HG03354 (cell line): Measurements from ENCODE around the gene CAPN14.

Experiments used
- ATAC-seq: cut with Tn5 transposase; IDR thresholded peaks from one replicate; pipeline ENCODE4 v1.9.1; 2021; ENCODE audit warnings: mild to moderate bottlenecking; ENCODE audit not compliant: unreplicated experiment, poor library complexity, severe bottlenecking

The CAPN14 gene

DNA sequence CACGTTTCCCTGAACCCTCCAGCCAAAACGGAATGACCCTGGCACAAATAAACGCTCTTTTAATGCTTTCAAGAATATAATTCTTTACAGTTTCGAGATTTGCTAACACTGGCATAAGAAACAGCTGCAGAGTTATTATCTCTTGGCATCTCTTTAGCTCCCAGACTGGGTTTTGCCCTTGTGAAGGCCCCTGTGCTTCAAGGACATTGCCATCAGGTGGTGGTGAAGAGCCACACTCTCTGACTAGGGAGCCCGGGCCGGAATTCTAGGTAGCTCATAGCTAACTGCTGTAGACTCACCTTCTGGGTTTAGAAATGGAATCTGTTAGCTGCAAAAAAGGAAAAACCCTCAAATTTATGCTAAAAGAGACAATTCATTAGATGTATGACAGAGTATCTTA lies 65.8 kb downstream of the CAPN14 start:
- ATAC-seq = no peak

DNA sequence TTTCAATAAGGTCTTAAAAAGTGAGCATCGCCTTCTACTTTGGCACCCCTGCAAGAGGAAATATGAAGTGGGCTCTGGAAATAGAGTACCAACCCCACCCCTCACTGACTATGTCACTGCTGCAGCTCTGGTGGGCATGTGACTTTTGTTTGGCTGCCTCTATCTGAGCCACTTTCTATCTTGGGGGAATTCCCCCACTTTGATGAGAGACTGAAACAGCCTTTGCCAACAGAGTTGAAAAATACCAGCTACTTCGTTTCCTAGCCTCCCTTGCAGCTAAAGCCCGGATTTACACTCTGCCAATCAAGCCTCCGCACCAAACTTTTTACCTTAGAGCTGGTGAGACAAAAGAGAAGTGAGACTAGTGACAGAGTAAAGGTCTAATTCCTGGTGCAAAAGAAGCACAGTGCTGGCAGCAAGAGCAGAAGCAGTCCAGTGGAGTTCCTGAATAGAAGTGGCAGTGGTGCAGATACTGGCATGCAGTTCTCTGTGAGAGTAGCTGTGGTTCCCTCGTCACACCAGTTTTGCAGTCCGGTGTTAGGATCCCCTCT lies 67.1 kb downstream of the CAPN14 start:
- no peak for ATAC-seq

DNA sequence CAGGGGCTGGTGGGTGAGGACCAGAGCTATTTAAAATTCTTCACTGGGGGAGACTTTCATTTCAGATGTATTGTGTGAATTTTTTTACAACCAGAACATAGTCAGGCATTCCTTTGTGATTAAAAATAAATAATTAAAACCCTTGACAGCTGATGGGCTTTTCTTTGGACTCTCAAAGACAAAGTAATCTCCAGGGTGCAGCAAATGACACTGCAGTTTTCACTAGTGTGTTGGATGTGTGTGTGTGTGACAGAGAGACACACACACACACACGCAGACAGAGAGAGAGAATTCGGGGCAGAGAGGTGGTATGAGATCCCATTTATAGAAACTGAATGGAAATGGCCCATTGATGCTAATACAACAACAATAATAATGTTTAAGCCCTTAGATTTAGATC lies 68.8 kb downstream of the CAPN14 start:
- no peak for ATAC-seq

DNA sequence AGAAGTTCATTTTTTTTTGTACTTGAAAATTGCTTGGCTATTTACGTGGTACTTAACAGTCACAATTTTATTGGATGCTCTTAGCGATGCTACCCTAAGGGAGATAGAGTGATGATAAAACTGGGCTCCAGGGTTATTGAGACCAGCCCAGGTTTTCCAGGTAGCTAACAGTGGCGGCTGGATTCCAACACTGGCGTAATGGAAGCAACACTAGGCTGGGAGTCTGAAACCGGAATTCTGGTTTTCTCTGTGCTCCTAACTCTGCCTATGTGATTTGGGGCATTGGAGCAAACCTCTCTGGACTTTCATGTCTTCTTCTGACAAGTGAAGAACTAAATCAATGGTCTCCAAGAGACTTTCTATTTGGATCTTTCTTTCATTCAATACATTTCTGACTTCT lies 69.7 kb downstream of the CAPN14 start:
- ATAC-seq = no peak

DNA sequence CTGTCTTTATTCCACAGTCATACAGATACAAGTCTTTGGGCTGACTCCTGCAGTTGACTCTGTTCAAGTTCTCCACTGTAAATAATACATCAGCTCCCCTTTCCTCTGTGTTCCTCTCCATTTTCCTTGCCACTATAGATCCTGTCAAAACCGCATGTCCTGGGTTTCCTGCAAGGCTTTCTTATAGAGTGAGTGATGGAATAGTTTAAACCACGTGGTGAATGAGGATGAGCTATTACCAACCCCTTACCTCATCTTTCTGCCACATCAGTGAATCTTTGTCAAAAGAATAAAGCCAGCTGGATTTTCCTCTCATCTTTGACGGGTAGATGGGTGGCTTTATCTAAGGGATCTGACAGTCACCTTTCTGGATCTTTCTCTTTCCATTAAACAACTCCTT lies 75.2 kb downstream of the CAPN14 start:
- no peak for ATAC-seq

DNA sequence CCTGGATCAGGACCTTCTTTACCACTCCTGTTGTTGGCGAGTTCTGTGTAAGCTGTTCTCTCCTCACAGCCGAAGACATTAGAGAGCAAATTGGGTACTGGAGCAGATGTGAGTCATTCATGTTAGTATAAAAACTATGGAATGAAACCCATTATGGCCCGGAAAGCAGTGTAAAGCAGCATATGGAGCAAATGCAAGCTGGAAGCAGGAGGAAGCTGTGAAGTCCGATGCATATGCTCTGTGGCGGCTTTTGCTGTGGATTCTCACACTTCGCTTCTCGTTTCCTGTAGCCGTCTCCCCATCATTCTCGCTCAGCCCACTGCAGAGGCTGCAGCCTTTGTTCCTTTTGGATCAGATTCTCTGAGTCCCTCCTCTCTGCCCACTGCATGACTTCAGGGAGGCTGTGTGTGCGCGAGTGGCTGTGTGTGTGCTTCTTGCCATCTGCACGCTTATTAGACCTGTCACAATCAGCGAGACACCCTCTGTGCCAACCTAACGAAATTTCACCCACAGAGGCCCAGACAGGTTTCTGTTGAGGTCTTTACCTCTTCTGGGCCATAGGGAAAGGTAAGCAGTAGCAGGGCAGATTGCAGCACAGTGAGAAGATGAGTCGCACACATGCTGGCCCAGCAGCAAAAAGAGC lies 75.8 kb downstream of the CAPN14 start:
- no peak for ATAC-seq

DNA sequence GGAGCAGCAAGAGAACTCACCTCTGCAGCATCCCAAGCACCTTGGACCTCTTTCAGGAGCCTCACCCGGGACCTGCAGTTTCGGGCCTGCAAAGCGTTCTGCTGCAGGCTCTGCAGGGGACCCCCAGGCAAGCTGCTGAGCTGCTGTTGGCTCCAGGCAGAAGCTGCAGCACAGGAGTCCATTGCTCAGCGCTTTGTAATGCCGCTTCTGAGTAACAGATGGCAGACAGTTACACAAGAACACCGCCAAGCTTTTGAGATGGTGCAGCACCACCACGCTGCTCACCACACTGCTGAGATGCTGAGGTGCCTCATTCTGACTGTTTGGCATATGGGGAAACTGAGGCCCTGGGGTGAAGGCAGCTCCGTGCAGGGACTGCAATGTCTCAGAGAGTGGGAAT lies 77.2 kb downstream of the CAPN14 start:
- ATAC-seq = no peak

DNA sequence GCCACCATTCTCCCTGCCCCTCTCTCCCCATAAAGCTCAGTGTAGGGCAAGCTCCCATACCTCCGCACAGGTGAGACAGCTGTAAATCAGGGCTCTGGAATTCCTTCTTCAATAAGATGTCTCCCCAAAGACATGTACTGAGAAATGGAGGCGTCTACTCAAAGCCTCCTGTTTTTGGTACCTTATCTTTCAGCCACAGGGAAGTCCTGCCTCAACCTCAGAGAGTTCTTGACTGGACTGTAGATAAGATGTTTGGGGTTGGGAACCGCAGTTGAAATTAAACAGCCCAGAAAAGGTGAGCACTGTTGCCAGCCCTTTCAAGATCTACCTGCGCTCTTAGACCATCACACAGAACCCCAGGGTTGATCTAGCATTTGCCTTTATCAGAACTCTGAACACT lies 77.6 kb downstream of the CAPN14 start:
- no peak for ATAC-seq

DNA sequence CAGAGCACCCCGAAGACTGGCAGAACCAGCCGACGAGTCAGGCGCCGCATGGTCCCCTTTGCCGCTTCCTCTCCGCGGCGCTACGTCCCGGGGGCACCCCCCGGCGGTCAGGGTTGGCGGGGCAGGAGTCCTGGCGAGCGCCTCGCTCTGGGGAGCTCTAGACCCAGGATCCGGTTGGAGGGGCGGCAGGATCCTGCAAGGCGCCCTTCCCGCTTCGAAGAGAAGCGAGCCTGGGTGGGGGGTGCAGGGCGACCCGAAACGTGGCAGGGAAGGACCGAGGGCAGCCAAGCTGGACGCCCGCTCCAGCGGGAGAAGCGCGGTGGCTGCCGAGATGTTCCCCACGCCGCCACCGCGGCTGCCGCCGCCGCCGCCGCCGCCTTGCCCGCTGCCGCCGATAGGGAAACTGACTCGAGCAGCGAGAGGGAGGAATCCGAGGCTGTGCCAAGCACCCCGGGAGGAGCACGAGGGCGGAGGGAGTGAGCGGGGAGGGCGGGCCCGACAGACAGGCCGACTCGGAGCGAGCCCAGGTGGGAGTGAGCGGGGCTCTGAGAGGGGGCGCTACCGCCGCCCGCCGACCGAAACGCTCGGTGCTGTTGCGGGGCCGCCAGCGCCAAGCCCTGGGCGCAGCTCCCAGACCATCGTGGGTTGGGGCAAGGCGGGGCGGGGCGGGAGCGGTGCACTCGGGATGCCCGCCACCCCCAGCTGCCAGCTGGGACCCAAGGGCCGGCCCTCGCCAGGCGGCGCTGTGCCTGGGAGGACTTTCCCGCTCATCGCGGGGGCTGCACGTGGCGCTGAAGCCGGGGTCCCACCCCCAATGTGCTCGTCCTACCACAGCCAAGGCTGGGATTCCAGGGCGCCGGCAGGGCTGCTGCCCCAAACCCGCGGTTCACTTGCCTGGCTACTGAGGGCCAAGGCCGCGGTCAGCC lies 79.0 kb downstream of the CAPN14 start, which contains the start of gene GALNT14:
TSS of gene GALNT14 (minus strand) at position 404 of the 926 bp plus-strand sequence. CDS start at position 50, 354 bp downstream.
- ATAC-seq = peak; percentile 65

DNA sequence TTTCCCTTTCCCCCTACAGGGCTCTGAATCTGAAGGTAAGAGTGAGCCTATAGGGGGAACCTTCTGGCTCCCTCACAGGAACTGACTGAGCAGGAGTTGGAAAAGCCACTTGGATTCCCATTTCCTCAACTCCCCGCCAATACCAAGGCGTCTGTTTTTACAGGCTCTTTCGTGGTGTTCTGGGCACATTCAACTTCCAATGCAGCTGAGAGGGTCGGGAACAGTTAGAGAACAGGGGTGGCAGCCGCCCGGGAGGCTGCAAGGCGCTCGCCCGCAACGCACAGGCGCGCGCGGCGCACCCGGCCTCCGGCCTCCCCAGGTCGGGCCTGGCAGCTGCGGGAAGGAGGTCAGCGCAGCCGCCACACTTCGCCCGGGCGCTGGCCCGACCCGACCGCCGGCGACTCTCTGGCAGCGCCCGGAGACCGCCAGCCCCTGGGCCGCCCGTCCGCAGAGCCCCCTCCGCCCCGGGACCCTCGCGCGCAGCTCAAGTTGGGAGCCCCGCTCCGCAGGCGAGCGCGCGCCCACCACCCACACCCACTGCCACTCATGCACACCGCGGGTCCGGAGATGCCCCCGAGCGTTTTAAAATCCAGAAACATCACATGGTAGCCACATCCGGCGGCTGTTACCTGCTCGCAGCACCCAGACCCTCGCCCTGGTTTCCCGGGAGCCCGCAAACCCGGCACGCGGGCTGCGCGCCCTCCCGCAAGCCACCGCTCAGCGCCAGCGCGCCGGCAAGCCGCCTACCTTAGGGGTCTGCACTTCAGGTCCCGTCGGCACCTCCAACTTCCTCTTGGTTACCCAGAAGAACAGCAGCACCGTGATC lies 79.9 kb downstream of the CAPN14 start:
- no peak for ATAC-seq

DNA sequence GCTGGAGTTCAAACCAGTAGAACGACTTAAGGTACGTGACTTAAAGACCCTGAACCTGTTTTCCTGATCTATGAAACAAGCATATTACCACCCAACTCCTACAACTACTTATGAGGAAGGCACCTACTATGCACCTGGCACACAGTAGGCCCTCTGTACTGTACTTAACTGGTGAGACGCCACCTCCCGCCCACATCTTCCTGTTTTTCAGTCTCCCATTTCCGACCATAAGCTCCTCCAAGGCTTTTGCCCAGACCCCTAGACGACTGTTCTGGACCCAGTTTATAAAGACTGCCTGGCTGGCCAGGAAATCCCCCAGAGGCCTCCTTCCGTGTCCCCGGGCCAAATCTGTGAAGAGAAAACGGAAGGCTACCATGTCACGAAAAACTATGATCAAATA lies 80.6 kb downstream of the CAPN14 start:
- no peak for ATAC-seq

DNA sequence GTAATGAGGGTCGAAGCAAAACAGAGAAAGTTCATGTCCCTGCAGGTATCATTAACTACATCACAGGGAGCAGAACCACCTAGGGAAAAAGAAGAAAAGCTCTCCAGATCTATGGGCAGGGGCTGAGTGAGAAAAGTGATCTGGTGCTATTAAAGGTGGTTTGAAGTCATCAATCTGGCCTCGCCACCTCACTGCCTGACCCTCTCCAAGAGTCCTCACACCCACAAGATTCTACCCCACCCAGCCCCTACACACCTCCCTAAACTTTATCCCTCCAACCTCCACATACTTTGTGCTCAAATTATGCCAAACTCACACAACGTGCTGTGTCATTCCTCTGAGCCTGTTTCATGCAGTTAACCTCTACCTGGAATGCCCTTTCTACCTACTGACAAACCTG lies 81.3 kb downstream of the CAPN14 start:
- no peak for ATAC-seq

DNA sequence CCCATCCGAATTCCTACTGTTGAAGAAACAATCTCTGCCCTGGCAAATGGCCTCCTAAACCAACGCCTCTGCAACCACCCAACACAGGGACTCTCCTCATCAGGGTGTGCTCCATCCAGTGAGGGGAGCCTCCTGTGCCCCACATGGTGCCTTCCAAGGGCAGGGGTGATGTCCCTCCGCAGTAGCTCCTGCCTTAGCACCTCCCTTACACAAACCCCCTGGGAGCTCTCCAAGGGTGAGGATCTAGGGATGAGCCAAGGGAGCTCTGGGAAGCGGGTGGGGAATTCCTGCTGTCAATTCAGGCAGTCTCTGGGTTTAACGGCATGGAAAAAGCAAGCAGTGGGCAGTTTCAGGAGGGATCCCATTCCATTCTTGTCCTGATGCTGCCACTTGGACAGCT lies 82.8 kb downstream of the CAPN14 start:
- ATAC-seq = no peak

DNA sequence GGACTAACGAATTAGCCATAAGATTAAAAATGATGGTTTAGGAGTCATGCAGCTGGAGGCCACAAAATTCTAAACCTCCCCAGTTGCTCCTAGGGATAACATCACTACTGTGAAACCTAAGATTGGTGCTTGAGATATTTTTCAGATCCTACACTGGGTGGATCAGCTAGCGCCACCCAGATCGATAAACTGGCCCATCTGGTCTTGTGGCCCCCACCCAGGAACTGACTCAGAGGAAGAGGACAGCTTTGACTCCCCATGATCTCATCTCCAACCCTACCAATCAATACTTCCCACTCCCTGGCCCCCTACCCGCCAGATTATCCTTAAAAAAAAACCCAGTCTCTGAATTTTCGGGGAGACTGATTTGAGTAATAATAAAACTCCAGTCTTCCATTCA lies 84.5 kb downstream of the CAPN14 start:
- ATAC-seq = no peak

DNA sequence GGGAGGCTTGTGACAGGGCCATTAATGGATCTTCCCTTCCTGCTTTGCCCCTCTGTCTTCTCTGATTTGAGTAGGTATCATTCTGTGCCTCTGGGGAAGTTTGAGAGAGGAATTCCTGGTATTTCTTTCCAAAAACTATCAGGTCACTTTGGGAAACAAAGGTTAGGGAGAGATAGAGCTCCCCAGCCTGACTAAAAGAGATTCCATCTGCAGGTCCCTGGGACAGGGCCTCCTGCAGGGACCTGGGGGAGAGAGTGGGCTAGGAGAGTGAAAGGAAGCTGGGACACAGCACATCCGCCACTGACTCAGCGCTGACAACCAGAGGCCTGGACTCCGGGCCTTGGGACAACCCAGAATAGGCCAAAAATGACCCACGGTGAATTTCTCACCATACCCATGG lies 85.4 kb downstream of the CAPN14 start:
- no peak for ATAC-seq

DNA sequence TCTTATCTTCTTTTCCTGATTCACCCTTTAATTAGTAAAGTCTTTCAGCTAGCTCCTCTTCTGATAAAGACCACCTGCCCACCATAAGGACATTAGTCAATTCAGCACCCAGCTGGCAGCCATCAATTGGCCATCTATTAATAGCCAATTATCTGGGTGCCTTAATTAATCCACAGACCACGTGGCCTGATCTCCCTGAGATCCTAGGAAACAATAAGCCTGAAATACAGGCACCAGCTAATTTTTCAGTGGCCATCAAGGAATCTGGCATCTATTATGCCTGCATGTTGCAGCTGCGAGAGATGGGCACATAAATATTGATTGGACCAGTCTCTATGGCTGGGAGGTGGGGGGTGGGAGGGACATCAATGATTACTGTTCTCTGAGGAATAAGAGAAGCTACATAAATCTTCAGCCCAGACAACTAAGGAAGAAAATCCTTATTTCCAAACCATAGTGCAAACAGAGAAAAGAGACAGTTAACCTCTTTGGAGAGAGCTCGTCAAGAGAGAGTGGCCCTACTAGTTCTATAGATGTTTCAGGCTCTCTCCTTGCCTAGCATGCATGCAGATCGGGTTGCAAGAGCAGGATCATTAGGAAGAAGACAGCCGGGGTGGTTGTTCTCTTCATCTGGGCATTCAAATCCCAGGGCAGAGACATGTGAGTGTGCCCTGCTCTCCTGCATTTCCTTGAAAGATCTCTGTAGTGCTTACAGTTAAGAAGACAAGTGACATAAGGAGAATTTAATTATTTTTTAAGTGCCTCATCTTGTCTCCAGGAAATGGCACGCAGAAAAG lies 87.7 kb downstream of the CAPN14 start:
- ATAC-seq = no peak

DNA sequence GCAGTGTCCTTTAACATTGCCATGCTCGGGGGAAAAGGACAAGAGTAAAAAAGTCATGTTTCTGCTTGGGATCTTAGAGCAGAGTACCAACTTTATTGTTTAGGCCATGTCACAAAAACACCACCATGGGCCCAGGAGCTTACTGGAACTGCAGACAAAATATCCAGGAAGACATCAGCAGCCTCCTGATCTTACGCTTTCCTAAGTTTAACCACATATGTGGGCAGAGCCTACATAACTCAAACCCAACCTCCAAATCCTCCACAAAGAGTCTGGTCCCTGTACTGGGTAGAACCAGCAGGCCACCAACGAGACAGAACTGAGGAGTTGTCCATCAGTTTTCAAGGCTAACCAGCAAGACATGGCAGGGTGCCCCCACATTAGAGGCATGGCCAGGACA lies 89.4 kb downstream of the CAPN14 start:
- no peak for ATAC-seq

DNA sequence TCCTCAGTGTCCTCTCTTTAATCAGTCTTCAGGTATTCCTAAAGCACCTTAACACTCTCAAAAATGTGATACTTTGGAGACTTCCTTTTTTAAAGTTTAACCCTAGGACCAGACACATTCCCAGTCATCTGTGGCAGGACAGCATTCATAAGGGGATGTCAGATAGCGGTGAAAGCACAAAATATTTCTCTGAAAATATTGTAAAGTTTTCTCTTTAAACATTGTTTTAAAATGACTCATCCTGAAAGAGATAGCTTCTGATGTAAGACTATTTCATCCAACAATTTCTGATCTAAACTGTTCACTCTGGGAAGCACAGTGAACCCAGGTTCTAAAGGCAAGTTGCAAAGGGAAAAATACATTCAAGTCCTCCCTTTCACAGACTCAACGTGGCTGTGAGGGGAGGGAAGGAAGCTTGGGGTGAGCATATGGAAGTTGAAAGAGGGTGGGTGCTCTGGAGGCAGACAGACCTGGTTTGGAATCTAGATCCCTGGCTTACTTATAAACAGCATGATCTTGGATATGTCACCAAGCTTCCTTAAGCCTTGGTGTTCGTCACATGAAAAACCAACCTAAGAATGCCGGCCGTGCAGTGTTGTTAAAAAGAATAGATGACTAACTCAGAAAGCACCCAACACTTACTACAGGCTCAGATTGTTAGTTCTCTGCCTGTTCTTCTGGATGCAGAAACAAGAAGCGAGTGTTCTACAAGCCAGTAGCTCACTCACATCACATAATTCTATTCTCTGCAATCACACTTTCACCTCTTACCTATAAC lies 91.2 kb downstream of the CAPN14 start:
- no peak for ATAC-seq

DNA sequence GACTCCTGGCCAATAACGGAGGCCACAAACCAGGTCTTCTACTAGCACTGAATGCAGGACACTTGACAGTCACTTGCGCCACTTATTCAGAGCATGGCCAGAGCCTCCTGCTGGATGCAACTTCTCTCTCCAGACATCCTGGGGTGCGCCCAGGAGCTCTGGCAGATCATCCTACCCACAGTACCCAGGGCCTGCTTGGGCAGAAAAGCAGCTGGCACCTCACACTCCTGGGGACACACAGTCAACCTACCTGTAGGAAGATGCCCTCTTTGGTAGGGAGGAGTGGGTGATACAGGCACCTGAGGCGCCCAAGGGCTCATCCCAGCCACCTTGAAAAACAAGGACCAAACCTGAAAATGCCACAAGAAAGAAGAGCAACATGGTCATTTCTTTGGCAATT lies 92.4 kb downstream of the CAPN14 start:
- no peak for ATAC-seq
